Ascending aorta (tissue), 2 donors: ENCODE results near the gene FTH1. TPM values are rescaled to one million over a fixed set of nuclear protein-coding genes. Genes with fewer than 3 reads are reported as not detected.

ENCODE experiments used
- DNase-seq, 2 donors: peaks; one replicate each; pipeline ENCODE4 v3.0.0-alpha.2; 2019; ENCODE audit warnings: low spot score in 2 of 2
- H3K27ac ChIP-seq, 2 donors: fragments of 200-600 bp; sonication (generic); one replicate each; pipeline ENCODE4 v1.5.1; 2016 to 2017; ENCODE audit warnings: mild to moderate bottlenecking in 1 of 2
- H3K27me3 ChIP-seq: fragments of 200-600 bp; sonication (generic); one replicate; pipeline ENCODE4 v1.5.1; 2017
- H3K36me3 ChIP-seq, 2 donors: fragments of 200-600 bp; sonication (generic); one replicate each; pipeline ENCODE4 v1.5.1; 2016
- H3K4me1 ChIP-seq, 2 donors: fragments of 200-600 bp; sonication (generic); one replicate each; pipeline ENCODE4 v1.5.1; 2016 to 2017; ENCODE audit warnings: mild to moderate bottlenecking in 1 of 2
- H3K4me3 ChIP-seq, 2 donors: fragments of 200-600 bp; sonication (generic); one replicate each; pipeline ENCODE4 v1.5.1; 2016 to 2017; ENCODE audit warnings: mild to moderate bottlenecking in 1 of 2
- H3K9me3 ChIP-seq, 2 donors: fragments of 200-600 bp; sonication (generic); one replicate each; pipeline ENCODE4 v1.5.1; 2016
- intact Hi-C: fragments of 100-400 bp; cut with DNase I; formaldehyde crosslinking; loops from one replicate; pipeline ENCODE4 v1.15.1; 2023
- total RNA-seq: library from RNA; depleted of rRNA; stranded (reverse); fragments of >200 nt; gene quantifications from one replicate; pipeline ENCODE4 v1.1.0, GENCODE V29; 2016
- TF ChIP-seq, protein P1 (sequence below), 3 experiments: fragments of 200-600 bp in 2 of 3; fragments of 450-650 bp in 1 of 3; sonication (generic) in 2 of 3; IDR thresholded peaks; one replicate each; pipeline ENCODE4 v1.5.1; 2016 to 2019; ENCODE audit warnings: antibody characterized with exemption in 3 of 3, mild to moderate bottlenecking in 1 of 3, moderate library complexity in 1 of 3

Gene FTH1
- total RNA-seq, 1 donor from 2014 or later: 2,353 TPM

GRCh38 chr11:61922539-61922938 is 44.9 kb downstream of the FTH1 start:
- H3K9me3 ChIP-seq: no peaks in the 10 kb centered on the region
- H3K27me3 ChIP-seq: no peaks in the 10 kb centered on the region
- H3K36me3 ChIP-seq: no peaks in the 10 kb centered on the region
- TF ChIP-seq, protein P1, sequence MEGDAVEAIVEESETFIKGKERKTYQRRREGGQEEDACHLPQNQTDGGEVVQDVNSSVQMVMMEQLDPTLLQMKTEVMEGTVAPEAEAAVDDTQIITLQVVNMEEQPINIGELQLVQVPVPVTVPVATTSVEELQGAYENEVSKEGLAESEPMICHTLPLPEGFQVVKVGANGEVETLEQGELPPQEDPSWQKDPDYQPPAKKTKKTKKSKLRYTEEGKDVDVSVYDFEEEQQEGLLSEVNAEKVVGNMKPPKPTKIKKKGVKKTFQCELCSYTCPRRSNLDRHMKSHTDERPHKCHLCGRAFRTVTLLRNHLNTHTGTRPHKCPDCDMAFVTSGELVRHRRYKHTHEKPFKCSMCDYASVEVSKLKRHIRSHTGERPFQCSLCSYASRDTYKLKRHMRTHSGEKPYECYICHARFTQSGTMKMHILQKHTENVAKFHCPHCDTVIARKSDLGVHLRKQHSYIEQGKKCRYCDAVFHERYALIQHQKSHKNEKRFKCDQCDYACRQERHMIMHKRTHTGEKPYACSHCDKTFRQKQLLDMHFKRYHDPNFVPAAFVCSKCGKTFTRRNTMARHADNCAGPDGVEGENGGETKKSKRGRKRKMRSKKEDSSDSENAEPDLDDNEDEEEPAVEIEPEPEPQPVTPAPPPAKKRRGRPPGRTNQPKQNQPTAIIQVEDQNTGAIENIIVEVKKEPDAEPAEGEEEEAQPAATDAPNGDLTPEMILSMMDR (IDR thresholded peaks at IDR 0.05): no peak
- peaks cover 0 to 8% of the 10 kb centered on the region in 2 donors for H3K4me1 ChIP-seq
- no peak overlapping the region for H3K4me3 ChIP-seq
- intact Hi-C loops: no loop called here
- DNase-seq: peak in 1 of 2 donors; percentile 88
- H3K27ac ChIP-seq: peak overlapping the region; percentile 52 to 75

- H3K27ac ChIP-seq: no peak overlapping the region
- DNase-seq: peak in 1 of 2 donors; percentile 30
- TF ChIP-seq, protein P1 (IDR thresholded peaks at IDR 0.05): no peak
- H3K27me3 ChIP-seq: no peaks in the 10 kb centered on the region
- H3K4me3 ChIP-seq: no peak overlapping the region
- intact Hi-C loops: no loop called here
- H3K36me3 ChIP-seq: no peaks in the 10 kb centered on the region
- H3K4me1 ChIP-seq: peaks cover 3 to 8% of the 10 kb centered on the region in 2 donors
- H3K9me3 ChIP-seq: no peaks in the 10 kb centered on the region
Measured at GRCh38 chr11:61921446-61921845, 46.0 kb downstream of the FTH1 start.

- Histone ChIP-seq H3K4me1 (peaks cover 3 to 8% of the 10 kb centered on the region in 2 donors), H3K27ac (peak overlapping the region in 1 of 2 donors; percentile 29), H3K4me3 (no peak overlapping the region), H3K27me3 (no peaks in the 10 kb centered on the region), H3K9me3 (no peaks in the 10 kb centered on the region), H3K36me3 (no peaks in the 10 kb centered on the region)
- peak in 1 of 2 donors; percentile 61 for DNase-seq
- intact Hi-C loops: no loop called here
- TF ChIP-seq, protein P1 (IDR thresholded peaks at IDR 0.05): no peak
Measured at GRCh38 chr11:61919705-61920631, 47.5 kb downstream of the FTH1 start.

- TF ChIP-seq, protein P1 (IDR thresholded peaks at IDR 0.05): no peak
- no peaks in the 10 kb centered on the region for H3K9me3 ChIP-seq
- intact Hi-C loops: no loop called here
- H3K27me3 ChIP-seq: no peaks in the 10 kb centered on the region
- peaks cover 3 to 8% of the 10 kb centered on the region in 2 donors for H3K4me1 ChIP-seq
- H3K4me3 ChIP-seq: no peak overlapping the region
- peak in 1 of 2 donors; percentile 65 for DNase-seq
- H3K27ac ChIP-seq: peak overlapping the region in 1 of 2 donors; percentile 29
- no peaks in the 10 kb centered on the region for H3K36me3 ChIP-seq
Measured at GRCh38 chr11:61918938-61919704, 48.3 kb downstream of the FTH1 start.

- peaks cover 3 to 8% of the 10 kb centered on the region in 2 donors for H3K4me1 ChIP-seq
- no peaks in the 10 kb centered on the region for H3K36me3 ChIP-seq
- DNase-seq: no peak
- H3K27me3 ChIP-seq: no peaks in the 10 kb centered on the region
- TF ChIP-seq, protein P1 (IDR thresholded peaks at IDR 0.05): no peak
- no peaks in the 10 kb centered on the region for H3K9me3 ChIP-seq
- H3K27ac ChIP-seq: peak overlapping the region; percentile 39 to 54
- H3K4me3 ChIP-seq: peak overlapping the region; percentile 67 to 90
- intact Hi-C loops: no loop called here
Measured at GRCh38 chr11:61918251-61918937, 49.0 kb downstream of the FTH1 start.
